GM23338 (cell line): ENCODE results near the gene HSDL2. TPM values are rescaled to one million over a fixed set of nuclear protein-coding genes. Genes with fewer than 3 reads are reported as not detected.

Experiments
- ATAC-seq: fragments of 200-7000 bp; cut with Tn5 transposase; 3 replicates; pipeline ENCODE4 v1.9.1; 2020
- DNase-seq: peaks from one replicate; pipeline ENCODE4 v3.0.0-alpha.2; 2015; ENCODE audit warnings: low spot score
- H2AFZ ChIP-seq: fragments of 200-600 bp; sonication (generic); 2 replicates; pipeline ENCODE4 v1.8.0; 2016; ENCODE audit warnings: antibody characterized with exemption, mild to moderate bottlenecking, moderate library complexity
- H3F3A ChIP-seq: fragments of 200-600 bp; sonication (generic); replicated peaks from 2 replicates; pipeline ENCODE4 v1.8.0; 2017; ENCODE audit warnings: antibody characterized with exemption, mixed run types, low read depth
- H3K27ac ChIP-seq: fragments of 200-600 bp; sonication (generic); 2 replicates; pipeline ENCODE4 v1.6.1; 2016; ENCODE audit warnings: low read depth
- H3K27me3 ChIP-seq: fragments of 200-600 bp; sonication (generic); 2 replicates; pipeline ENCODE4 v1.8.0; 2016; ENCODE audit warnings: mild to moderate bottlenecking, mixed run types, moderate library complexity; ENCODE audit not compliant: insufficient read depth
- H3K36me3 ChIP-seq: fragments of 200-600 bp; sonication (generic); 2 replicates; pipeline ENCODE4 v1.8.0; 2016; ENCODE audit warnings: mild to moderate bottlenecking; ENCODE audit not compliant: insufficient read depth
- H3K4me1 ChIP-seq: fragments of 200-600 bp; sonication (generic); 2 replicates; pipeline ENCODE4 v1.8.0; 2016; ENCODE audit warnings: mild to moderate bottlenecking, moderate library complexity; ENCODE audit not compliant: insufficient read depth
- H3K4me2 ChIP-seq: fragments of 200-600 bp; sonication (generic); 2 replicates; pipeline ENCODE4 v1.7.1; 2017; ENCODE audit warnings: mixed run types
- H3K4me3 ChIP-seq: fragments of 200-600 bp; sonication (generic); 2 replicates; pipeline ENCODE4 v1.6.1; 2016; ENCODE audit warnings: mixed run types
- H3K79me2 ChIP-seq: fragments of 200-600 bp; sonication (generic); replicated peaks from 2 replicates; pipeline ENCODE4 v1.8.0; 2017; ENCODE audit warnings: mild to moderate bottlenecking; ENCODE audit not compliant: insufficient read depth
- H3K9me2 ChIP-seq: fragments of 200-600 bp; sonication (generic); 2 replicates; pipeline ENCODE4 v1.8.0; 2017; ENCODE audit not compliant: insufficient read depth
- H4K20me1 ChIP-seq: fragments of 200-600 bp; sonication (generic); replicated peaks from 2 replicates; pipeline ENCODE4 v1.8.0; 2017; ENCODE audit warnings: mild to moderate bottlenecking; ENCODE audit not compliant: insufficient read depth
- H3K27ac Mint-ChIP-seq: 2 replicates; pipeline ENCODE4 v1.8.0; 2020; ENCODE audit warnings: inconsistent platforms, mild to moderate bottlenecking, moderate library complexity, mixed read lengths
- H3K27me3 Mint-ChIP-seq: 3 replicates; pipeline ENCODE4 v1.8.0; 2022; ENCODE audit warnings: low read depth, mild to moderate bottlenecking, moderate library complexity, mixed read lengths, inconsistent platforms; ENCODE audit not compliant: insufficient read depth, poor library complexity
- H3K36me3 Mint-ChIP-seq: 3 replicates; pipeline ENCODE4 v1.8.0; 2021; ENCODE audit warnings: low read depth, mild to moderate bottlenecking, inconsistent platforms, moderate library complexity, mixed read lengths
- H3K4me1 Mint-ChIP-seq: 3 replicates; pipeline ENCODE4 v1.8.0; 2020; ENCODE audit warnings: mild to moderate bottlenecking, inconsistent platforms, mixed read lengths
- H3K4me3 Mint-ChIP-seq: 3 replicates; pipeline ENCODE4 v1.8.0; 2021; ENCODE audit warnings: moderate library complexity, mild to moderate bottlenecking, inconsistent platforms, mixed read lengths
- H3K9me3 Mint-ChIP-seq: 3 replicates; pipeline ENCODE4 v1.8.0; 2020; ENCODE audit warnings: moderate library complexity, mild to moderate bottlenecking, inconsistent platforms, mixed read lengths
- CREB1 ChIP-seq: fragments of 250-450 bp; sonication (Bioruptor Pico); IDR thresholded peaks from 2 replicates; pipeline ENCODE4 v1.5.0; 2020; ENCODE audit warnings: low read depth, mild to moderate bottlenecking, moderate library complexity
- ETS1 ChIP-seq: IDR thresholded peaks from 2 replicates; pipeline ENCODE4 v1.6.1; 2016; ENCODE audit warnings: antibody characterized with exemption
- EZH2phosphoT487 ChIP-seq: fragments of 200-600 bp; sonication (generic); IDR thresholded peaks from one replicate; pipeline ENCODE4 v1.8.1; 2018; ENCODE audit warnings: antibody characterized with exemption; ENCODE audit not compliant: unreplicated experiment
- JUNB ChIP-seq: IDR thresholded peaks from one replicate; pipeline ENCODE4 v1.6.1; 2016; ENCODE audit warnings: antibody characterized with exemption; ENCODE audit not compliant: unreplicated experiment
- POLR2AphosphoS5 ChIP-seq: IDR thresholded peaks from 2 replicates; pipeline ENCODE4 v1.6.1; 2016; ENCODE audit warnings: antibody characterized with exemption, low read depth
- REST ChIP-seq: IDR thresholded peaks from one replicate; pipeline ENCODE4 v1.6.1; 2018; ENCODE audit warnings: antibody characterized with exemption; ENCODE audit not compliant: unreplicated experiment
- STAT1 ChIP-seq: IDR thresholded peaks from one replicate; pipeline ENCODE4 v1.6.1; 2016; ENCODE audit warnings: antibody characterized with exemption; ENCODE audit not compliant: unreplicated experiment
- ZNF114 ChIP-seq: fragments of 250-450 bp; sonication (Bioruptor Pico); IDR thresholded peaks from 2 replicates; pipeline ENCODE4 v1.5.0; 2020; ENCODE audit warnings: mild to moderate bottlenecking, moderate library complexity
- ZNF331 ChIP-seq: fragments of 250-450 bp; sonication (Bioruptor Pico); IDR thresholded peaks from 2 replicates; pipeline ENCODE4 v1.5.0; 2020; ENCODE audit warnings: low read depth, mild to moderate bottlenecking, moderate library complexity
- ZNF462 ChIP-seq: fragments of 250-450 bp; sonication (Bioruptor Pico); IDR thresholded peaks from 2 replicates; pipeline ENCODE4 v1.5.0; 2020; ENCODE audit warnings: mild to moderate bottlenecking, moderate library complexity
- polyA plus RNA-seq: library from polyadenylated mRNA; unstranded; fragments of >200 nt; fragmentation: Nextera tagmentation; extraction: Ambion mirVana; gene quantifications from 2 replicates; pipeline ENCODE4 v1.2.1, GENCODE V29; 2016
- total RNA-seq: library from RNA; depleted of rRNA; stranded (reverse); fragments of >200 nt; shearing (Covaris generic); gene quantifications from 2 replicates; pipeline ENCODE4 v1.2.3, GENCODE V29; 2014

Gene HSDL2
- total and polyA plus RNA-seq, 2 experiments from 2014 or later, result 11.4 to 15.3 TPM

GRCh38 chr9:112494153-112494552 lies 114.2 kb downstream of the HSDL2 start:
- H3K4me3 Mint-ChIP-seq, result no peak overlapping the region
- peaks cover 43% of the 10 kb centered on the region for H3K36me3 Mint-ChIP-seq
- H3K27ac Mint-ChIP-seq, result no peak overlapping the region
- no peak for DNase-seq
- Histone ChIP-seq H4K20me1 (peaks cover 18% of the 10 kb centered on the region), H3K36me3 (0 out of 2 replicates have a peak, but pooled peaks cover 4% of the 10 kb centered on the region), H3K27ac (no peak overlapping the region), H2AFZ (no peak overlapping the region), H3K27me3 (no peaks in the 10 kb centered on the region), H3K4me1 (peaks cover 40% of the 10 kb centered on the region), H3F3A (no peaks in the 10 kb centered on the region), H3K9me2 (no peaks in the 10 kb centered on the region), H3K4me3 (no peak overlapping the region), H3K4me2 (no peak overlapping the region), H3K79me2 (peaks cover 100% of the 10 kb centered on the region)
- peaks cover 2% of the 10 kb centered on the region for H3K27me3 Mint-ChIP-seq
- TF ChIP-seq ZNF331 (CRISPR knock-in tag), result no peak
- peaks cover 39% of the 10 kb centered on the region for H3K4me1 Mint-ChIP-seq
- ATAC-seq, result no peak
- peaks cover 24% of the 10 kb centered on the region for H3K9me3 Mint-ChIP-seq

GRCh38 chr9:112495614-112496013 lies 115.7 kb downstream of the HSDL2 start:
- Histone ChIP-seq H3K79me2 (peaks cover 100% of the 10 kb centered on the region), H3K27me3 (no peaks in the 10 kb centered on the region), H3K4me2 (no peak overlapping the region), H3K36me3 (0 out of 2 replicates have a peak, but pooled peaks cover 4% of the 10 kb centered on the region), H3K4me3 (no peak overlapping the region), H3K9me2 (no peaks in the 10 kb centered on the region), H4K20me1 (peaks cover 16% of the 10 kb centered on the region), H3K4me1 (peaks cover 26% of the 10 kb centered on the region), H3F3A (no peaks in the 10 kb centered on the region), H2AFZ (no peak overlapping the region), H3K27ac (no peak overlapping the region)
- ATAC-seq (no peak), DNase-seq (no peak)
- Mint-ChIP-seq H3K9me3 (peaks cover 24% of the 10 kb centered on the region), H3K27me3 (peaks cover 2% of the 10 kb centered on the region), H3K4me1 (peaks cover 25% of the 10 kb centered on the region), H3K27ac (no peak overlapping the region), H3K4me3 (no peak overlapping the region), H3K36me3 (peaks cover 43% of the 10 kb centered on the region)
- TF ChIP-seq ZNF462, result no peak
- TF ChIP-seq POLR2AphosphoS5, result no peak
- TF ChIP-seq JUNB, result no peak
- TF ChIP-seq ETS1, result no peak
- TF ChIP-seq STAT1, result no peak
- TF ChIP-seq ZNF331 (CRISPR knock-in tag), result no peak
- no peak for TF ChIP-seq CREB1 (CRISPR knock-in tag)
- no peak for TF ChIP-seq REST
- no peak for TF ChIP-seq ZNF114
- TF ChIP-seq EZH2phosphoT487, result no peak
